ENCODE measurements around the gene ESPN.
"Not testable (repeated sequence)": the region's sequence is repeated elsewhere in the genome, so short reads cannot be mapped to it uniquely, and the experiment has no call there.

ESPN gene

DNA sequence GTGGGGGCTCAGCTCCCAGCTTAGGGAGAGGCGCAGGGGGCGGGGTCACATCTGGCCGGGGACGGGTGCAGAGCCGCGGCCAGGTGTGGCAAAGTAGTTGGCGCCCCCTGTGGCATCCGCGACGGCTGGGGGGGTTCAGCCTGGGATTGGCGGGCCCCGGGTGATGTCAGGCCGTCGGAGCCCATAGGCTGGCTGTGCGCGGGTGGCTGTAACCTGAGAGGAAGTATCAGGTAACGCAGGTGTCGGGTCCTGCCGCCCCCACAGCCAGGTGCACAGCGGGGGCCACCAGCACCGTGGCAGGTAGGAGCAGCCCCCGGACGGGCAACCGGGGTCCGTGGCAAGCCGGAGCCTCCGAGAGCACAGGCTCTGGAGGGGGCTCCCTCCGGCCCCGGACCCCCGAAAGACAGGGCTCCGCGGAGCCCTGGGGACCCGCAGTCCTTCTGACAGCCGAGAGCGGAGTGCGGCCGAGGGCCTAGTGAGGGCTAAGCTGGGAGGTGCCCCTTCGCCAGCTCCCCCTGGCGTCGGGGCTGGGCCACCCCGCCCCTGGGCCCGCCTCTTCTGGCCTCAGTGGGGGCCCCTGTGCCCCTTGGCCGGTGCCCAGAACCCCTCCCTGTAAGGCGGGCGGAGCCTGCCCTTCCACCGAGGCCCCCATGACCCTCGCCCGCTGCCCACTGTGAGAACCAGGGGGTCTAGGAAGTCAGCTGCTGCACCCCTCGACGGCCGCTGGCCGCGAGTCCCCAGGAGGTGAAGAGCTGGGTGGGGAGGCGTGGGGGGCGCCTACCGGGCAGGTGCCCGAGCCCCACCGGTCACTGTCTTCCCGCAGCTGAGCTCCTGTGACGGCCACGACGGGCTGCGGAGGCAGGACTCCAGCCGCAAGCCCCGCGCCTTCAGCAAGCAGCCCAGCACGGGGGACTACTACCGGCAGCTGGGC, 23.5 kb downstream of the ESPN start:
- no peak for DNase-seq (ENCODE audit: low read depth in 2 of 2)

DNA sequence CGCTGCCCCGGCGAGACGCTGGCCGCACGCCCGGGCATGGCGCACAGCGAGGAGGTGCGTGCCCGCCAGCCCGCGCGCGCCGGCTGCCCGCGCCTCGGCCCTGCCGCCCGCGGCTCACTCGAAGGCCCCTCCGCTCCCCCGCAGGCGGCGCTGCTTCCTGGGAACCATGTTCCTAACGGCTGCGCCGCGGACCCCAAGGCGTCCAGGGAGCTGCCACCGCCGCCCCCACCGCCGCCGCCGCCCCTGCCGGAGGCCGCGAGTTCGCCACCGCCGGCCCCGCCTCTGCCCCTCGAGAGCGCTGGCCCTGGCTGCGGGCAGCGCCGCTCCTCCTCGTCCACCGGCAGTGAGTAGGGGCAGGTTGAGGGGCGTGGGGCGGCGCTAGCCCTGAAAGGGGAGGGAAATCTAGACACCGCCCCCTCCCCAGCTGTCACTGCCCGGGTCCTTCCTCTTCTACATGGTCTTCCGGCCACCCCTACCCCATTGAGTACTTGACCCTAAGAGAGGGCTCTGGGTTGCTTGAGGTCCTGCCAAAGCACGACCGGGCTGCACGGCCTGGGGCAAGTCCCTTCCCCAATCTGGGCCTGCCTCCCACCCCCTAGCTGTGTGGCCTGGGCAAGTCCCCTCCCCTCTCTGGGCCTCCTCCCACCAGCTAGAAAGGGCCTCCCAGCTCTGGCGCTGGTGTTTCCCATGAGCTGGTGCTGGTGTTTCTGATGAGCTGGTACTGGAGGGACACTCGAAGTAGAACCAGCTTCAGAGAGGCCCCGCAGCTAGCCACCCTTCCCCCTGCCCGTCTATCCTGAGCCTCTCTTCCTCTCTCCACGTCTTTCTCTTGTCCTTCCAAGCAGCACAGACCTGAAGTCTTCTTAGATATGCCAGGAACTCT, 24.4 kb downstream of the ESPN start:
- no peak for DNase-seq (ENCODE audit: low read depth in 2 of 2)

DNA sequence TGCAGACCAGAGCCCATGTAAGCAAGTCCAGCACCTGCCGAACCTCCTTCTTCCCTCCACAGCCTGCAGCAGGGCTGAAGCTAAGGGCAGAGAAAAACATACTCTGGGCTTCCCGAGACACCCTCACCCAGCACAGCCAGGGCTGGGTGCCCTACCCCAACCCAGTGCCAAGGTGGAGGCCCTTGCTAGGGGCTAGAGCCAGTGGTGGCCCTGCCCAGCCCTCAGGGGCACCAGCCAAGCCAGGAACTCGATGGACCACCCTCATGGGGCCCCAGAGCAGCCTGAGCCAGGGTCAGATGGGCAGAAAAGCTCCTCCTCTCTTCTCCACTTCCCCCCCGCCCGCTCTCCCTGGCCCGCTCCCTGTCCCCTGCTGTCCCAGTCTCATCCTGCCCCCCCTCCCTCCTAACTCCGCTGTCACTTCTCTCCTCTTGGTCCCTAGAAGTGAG, 25.5 kb downstream of the ESPN start:
- no peak for DNase-seq (ENCODE audit: low read depth in 2 of 2)

DNA sequence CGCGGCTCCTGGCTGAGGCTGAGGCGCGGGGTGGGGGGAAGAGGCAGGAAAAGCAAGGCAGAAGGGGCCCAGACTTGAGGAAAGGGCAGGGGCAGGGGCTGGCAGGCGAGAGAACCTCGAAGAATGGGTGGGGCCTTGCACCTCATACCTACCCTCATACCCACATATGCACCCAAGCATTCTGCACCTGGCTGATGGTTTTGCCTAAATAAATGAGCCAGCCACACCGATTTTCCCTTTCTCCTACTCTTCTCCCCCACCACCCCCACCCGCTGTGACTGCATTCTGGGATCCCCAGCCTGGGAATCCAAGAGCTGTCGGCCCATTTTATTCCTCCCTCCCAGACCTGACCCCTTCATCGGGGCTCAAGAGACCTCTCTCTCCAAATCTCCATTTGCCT, 25.9 kb downstream of the ESPN start:
- not testable (repeated sequence) for DNase-seq (ENCODE audit: low read depth in 2 of 2)

DNA sequence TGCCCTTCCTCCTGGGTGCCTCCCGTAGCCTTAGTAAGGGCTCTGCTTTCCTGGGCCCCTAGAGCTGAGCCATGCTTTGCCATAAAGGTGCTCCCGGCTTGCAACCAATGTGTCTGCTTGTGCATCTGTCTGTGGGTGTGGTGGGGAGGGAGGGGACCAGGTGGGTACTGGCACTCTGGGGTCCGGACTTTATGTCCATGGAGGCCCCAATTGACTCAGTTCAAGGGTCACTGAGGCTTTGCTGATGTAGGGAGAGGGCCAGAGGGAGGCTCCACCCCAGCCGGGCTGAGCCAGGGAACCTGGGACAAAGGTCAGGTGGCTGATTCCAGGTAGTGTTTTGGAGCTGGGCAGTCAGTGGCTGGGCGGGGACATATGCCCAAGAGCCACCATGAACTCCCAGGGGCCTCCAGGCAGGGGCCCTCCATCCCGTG, 26.4 kb downstream of the ESPN start:
- no peak for DNase-seq (ENCODE audit: low read depth in 2 of 2)

DNA sequence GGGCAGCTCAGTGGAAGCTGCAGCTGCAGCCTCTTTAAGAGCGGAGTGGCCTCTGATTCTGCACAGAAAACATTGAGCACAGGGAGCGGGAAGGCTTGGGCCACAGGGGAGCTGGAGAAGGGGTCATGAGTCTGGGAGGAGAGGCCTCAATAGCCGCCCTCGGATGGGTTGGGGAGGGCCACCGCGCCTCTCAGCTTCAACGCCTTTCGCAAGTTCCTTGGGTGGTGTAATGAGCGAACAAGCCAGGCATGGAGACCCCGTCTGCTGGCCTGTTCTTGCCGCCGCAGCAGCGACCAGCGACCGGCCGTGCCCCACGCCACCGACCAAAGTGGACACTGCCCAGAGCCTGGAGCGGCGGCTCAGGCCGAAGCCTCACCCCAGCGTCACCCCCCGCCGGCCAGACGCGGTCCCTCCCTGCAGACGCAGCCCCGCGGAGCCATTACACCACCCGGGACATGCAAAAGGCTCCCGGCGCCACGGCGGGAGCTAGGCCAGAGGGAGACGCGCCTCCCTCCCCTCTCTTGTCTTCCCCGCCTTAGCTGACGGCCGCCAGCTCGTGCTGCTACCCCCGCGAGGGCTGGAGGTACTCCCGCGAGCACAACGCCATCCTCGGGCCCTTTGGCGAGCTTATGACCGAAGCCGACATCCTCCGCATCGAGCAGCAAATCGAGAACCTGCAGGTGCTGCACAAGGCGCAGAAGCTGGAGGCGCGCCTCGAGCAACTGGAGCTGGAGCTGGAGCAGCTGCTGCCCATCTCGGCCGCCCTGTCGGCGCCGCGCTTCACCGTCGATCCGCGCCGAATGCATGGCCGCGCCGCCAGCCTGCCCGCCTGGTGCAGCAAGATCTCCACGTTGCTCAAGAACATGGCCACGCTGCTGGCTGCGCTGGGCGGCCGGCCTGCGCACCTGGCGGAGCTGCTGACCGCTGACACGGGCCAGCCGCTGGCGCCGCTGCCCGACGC, 29.6 kb downstream of the ESPN start:
- not testable (repeated sequence) for DNase-seq (ENCODE audit: low read depth in 2 of 2)

DNA sequence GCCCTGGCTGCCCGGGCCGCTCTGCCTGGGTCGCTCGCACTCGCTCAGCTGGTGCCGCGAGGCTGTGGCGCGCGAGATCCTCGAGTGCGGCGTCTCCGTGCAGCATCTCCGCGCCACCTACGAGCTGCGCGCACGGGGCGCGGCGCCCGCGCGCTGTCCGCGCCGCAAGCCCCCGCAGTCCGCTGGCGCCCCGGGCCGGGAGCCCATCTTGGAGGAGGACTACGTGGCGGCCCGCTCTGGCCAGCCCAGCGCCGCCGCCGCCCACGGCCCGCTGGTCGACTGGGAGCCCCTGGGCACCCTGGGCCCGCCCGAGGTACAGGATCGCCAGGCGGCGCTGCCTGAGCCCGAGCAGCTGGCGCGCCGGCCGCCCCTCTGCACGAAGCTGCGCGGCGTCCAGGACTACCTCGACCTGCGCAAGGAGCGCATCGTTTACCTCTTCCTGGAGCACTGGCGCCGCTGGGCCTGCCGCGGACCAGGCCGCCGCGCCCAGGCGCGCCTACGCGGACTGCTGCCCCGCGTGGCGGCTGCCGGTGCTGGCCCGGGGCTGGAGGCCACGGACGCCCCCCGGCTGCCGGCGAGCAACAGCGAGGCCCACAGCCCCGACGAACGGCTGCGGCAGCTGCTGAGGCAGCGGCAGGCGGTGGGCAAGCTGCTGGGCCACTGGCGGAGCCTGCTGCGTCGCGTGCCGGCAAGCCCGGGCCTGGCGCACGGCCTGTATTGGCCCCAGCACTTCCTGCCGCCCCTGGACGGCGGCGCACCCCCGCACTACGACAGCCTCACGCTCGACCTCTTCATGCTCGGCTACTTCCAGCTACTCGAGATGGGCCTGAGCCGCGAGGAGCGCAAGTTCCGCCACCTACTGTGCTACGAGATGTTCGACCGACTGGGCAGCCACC, 30.5 kb downstream of the ESPN start:
- no peak for DNase-seq (ENCODE audit: low read depth in 2 of 2)

DNA sequence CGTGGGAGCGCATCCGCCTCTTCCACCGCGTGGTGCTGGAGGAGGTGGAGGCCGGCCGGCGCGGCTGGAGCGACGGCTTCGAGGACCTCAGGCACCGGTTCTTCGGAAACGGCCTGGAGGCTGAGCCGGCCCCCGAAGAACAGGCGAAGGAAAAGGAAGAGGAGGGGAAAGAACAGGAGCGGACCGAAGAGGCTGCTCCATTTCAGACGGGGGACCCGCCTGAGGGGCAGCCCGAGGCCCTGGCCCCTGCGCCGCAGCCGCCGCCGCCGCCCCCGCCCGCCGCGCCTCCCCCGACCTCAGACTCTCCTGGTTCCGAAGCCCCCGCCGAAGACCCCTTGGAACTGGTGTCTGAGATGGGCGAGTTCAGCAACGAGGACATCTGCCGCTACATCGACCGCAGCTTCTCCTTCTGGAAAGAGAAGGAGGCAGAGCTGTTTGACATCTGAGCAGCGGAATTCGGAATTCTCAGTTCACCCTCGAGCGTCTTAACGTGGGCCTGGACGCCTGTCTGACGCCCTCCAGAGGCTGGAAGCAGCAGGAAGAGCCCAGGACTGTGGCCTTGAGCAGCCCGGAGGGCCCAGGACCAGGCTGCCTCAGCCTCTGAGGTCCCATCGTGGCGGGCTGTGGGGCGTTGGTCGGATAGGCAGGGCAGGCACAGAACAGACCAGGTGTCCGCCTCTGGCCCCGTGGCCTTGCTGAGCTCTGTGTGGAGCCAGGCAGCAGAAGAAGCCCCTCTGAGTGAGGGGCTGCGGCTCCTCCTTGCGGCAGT, 31.4 kb downstream of the ESPN start:
- DNase-seq (ENCODE audit: low read depth in 2 of 2) = not testable (repeated sequence)

DNA sequence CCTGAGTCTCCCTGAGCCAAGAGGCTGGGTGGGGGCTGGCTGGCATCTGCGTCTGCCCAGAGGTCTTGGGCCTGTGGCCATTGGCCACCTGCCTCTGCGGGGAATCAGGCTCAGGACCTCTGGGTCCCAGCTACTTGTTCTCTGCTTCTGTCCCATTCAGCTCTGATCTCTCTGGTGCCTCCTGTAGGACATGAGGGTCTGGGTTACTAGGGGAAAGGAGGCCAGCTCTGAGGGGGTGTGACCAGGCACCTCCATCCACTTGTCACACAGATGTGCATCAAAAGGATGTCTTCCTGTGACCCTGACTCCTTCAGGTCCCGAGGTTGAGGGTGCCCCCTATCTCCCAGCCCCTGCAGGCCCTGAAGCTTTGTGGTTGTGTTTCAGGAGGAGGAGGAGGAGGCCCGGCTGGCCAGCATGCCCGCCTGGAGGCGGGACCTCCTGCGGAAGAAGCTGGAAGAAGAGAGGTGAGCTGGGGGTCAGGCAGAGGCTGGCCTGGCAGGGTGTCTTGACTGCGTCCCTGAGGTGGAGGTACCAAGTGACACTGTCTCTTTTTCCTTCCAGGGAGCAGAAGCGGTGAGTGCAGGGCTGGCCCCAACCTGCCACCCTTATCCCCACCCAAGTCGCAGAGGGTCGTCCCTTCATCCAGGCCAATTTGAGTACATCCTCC, 32.4 kb downstream of the ESPN start:
- DNase-seq (ENCODE audit: low read depth in 2 of 2) = no peak

DNA sequence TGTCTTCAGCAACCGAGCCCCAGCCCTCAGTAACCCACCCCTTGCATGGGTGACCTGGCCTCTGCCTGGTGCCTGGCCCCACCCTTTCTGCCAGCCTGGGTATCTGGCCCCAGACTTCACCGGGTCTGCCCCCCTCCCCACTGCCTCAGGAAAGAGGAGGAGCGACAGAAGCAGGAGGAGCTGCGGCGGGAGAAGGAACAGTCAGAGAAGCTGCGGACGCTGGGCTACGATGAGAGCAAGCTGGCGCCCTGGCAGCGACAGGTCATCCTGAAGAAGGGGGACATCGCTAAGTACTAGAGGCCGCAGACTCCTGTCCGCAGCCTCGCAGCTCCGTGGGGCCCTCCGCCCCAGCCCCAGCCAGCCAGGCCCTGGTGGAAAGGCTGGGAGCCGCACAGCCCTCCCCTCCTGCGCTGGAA, 35.3 kb downstream of the ESPN start:
- no peak for DNase-seq (ENCODE audit: low read depth in 2 of 2)

DNA sequence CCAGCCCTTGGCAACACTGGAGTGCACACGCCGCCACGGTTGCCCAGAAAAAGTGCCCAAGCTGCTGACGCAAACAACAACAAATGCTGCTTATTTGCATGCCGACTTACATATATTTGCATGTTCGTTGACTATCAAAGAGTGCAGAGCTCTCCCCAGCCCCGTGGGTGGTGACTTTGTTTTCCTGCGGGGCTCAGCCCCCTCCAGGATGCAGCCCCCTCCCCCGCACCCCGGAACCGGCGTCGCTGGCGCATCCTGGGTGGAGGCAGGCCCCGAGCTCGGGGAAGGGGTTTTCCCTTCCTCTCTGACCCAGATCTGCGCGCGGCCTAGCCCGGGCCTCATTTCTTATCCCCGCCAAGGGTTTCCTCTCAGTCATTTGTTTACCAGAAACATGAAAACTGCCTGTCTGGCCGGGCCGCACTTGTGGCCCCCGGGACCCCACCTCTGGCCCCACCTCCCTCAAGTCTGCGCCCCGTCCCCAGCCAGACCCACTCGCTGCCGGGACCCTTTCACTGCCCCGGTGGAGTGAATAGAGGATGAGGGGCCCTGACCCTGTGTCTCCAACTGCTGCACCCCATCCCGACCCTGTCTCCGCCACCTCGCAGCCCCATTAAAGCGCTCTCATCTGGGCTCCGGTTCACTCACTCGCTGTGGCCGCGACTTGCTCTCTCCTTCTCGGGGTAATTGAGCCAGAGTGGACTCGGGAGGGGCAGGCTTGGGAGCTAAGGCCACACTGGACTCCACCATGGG, 35.9 kb downstream of the ESPN start:
- no peak for DNase-seq (ENCODE audit: low read depth in 2 of 2)

DNA sequence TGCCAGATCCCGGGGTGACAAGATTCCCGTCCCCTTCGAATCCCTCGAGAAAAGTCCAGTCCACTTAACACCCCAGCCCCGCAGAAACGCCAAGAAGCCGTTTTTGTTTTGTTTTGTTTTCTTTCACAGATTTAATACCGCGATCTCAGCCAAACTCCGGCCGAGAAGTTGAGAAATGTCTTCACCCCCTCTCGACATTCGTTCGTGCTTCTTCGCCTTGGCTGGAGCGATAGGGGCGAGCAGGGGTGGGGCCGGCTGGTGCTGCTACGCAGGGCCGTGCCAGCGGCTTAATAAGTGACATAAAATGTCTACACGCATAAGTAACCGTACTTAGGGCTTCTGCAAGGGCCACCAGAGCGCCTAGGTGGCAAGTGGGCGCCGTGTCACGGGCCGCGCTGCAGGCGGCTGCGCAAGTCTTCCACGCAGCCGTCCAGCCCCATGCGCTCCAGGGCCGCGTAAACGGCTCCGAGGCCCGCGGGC, 36.5 kb downstream of the ESPN start:
- no peak for DNase-seq (ENCODE audit: low read depth in 2 of 2)

DNA sequence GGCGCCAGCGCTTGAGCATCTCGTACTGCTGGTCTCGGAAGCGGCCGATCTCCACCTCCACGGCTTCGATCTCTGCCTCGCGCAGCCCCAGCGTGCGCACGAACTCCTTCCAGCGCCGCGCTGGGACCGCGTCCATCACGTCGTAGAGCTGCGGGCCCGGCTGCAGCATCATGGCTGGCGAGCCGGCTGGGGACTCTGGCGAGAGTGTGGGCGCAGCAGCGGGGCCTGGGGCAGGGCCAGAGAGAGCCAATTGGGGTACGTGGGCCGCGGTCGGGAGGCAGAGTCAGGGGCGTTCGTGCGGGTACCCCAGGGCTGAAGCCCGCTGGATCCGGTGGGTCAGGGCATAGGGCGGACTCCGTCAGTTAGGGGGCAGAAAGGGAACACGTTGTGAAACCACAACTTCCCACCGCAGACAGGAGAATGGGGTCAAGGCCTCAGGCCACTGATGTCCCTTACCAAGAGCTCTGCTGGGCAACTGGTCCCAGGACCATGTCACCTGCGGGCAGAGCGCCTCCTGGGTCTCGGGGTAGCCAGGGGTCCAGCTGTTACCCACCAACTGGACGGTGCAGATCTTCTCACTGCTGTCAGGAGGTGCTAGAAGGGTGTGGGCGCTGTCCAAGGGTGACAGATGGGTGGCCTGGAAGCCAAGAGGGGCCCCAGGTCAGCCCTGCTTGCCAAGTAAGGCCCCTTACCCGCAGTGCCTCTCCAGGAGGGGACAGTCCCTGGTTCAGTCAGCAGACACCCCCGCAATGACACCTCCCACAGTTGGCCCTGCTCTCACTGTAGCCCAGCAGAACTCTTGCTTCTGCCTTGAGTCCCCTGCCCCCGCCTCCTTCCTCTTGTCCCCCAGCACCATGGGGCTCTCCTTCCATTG, 37.2 kb downstream of the ESPN start:
- no peak for DNase-seq (ENCODE audit: low read depth in 2 of 2)

DNA sequence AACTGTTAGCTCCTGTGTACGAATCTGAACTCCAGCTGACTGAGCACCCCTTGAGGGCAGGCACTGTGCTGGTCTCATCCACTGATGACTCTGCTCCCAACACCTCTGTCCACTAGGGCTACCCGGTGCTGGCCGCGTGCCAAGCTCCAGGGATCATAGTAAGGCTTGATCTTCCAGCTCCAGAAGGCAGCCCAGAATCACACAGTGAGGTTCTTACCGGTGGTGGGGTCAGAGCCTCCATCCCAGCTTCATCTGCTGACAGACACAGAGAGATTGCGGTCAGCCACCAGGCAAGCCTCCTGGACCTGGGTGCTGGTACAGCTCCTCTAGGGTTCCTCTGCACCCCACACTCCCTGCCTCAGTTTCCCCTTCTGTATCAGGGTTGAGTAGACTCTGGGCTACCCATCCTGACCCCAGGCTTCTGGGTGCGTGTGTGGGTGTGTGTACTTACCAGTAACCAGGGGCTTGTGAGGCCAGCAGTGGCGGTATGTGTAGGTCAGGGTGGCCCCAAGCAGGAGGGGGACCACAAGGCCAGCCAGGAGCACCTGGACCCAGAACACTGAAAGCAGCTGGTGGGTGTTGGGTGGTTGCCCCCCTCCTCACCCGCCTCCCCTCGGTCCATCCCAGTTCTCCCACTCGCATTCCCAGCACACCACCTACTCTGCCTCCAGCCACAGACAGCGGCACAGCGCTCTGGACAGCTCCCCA, 38.0 kb downstream of the ESPN start:
- no peak for DNase-seq (ENCODE audit: low read depth in 2 of 2)

DNA sequence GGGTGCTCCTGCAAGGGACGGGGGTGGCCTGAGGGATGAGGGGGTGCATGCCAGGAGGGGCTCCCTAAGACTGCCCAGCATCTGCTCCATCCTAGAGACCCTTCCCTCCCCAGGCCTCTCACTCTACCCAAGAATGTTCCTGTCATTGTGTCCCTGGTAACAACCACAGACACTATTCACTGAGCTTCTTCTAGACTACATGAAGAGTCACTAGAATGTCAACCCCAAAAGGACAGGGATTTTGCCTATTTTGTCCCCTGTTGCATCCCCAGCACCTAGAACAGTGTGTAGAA, 38.5 kb downstream of the ESPN start:
- no peak for DNase-seq (ENCODE audit: low read depth in 2 of 2)

DNA sequence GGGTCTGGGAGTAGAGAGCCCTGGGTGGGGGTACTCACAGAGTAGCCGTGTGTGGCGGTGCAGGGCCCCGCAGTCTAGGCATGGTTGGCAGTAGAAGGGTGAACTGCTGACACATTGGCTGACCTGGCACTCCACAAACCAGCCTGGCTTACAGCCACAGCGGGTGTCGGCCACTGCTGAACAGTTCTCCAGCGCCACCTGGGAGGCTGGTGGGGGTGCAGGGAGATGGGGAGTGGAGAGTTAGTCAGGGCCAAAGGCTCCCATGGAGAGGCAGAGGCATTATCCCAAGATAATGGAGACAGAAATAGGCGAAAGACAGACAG, 39.9 kb downstream of the ESPN start:
- DNase-seq (ENCODE audit: low read depth in 2 of 2) = no peak

DNA sequence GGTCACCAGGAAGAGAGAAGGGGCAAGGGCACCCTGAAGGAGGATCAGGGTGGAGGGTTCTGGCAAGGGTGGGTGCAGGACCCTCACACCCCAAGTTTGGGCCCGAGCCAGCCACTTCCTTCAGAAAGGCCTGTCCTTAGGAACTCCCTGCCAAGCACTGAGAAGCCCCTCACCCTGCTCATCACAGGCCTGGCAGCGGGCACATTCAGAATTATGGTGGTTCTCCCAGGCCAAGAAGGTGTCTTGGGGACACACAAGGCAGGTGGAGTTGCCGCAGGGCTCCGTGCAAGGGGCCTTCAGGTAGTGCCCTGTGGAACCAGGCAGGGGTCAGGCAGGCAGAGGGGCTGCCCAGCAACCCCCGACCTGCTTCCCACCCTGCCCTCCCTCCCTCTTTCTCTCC, 40.3 kb downstream of the ESPN start:
- no peak for DNase-seq (ENCODE audit: low read depth in 2 of 2)

All from fibroblast of skin of left biceps (primary cell).